HG03108 (cell line): ENCODE data around the gene MORN4.
"Not testable (repeated sequence)": the region's sequence is repeated elsewhere in the genome, so short reads cannot be mapped to it uniquely, and the experiment has no call there.

Source experiments
- ATAC-seq: cut with Tn5 transposase; IDR thresholded peaks from one replicate; pipeline ENCODE4 v1.9.1; 2021; ENCODE audit warnings: moderate library complexity; ENCODE audit not compliant: unreplicated experiment

The MORN4 gene

GRCh38 chr10:97642471-97643159 lies 9.3 kb upstream of the MORN4 start:
- ATAC-seq, result not testable (repeated sequence)

GRCh38 chr10:97640868-97641811 lies 7.8 kb upstream of the MORN4 start:
- peak; percentile 21 for ATAC-seq

DNA sequence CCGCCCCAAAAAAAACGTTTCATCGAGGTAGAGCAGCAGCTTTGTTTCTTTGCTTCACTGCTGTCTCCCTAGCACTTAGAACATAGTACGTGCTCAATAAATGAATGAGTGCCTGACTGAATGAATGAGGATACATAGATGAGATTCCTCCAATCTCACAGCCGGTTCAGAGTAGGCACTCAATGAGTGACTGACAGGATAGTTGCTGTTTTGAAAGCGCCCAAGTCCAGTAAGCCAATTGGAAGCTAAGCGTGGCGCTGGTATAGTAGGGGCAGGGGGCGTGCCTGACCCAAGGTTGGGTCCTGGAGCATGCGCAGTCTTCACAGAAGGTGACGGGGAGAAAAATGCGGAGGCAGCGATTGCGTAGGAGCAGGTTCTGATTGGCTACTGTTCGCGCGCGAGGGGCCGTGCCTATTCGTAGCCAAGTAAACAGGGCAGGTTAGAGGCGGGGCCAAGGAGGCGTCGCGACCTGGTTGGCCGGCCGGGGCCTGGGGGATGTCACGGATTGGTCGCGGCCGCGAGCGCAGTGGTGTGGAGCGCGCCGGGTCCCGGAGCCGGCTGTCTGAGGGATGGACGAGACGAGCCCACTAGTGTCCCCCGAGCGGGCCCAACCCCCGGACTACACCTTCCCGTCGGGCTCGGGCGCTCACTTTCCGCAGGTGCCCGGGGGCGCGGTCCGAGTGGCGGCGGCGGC lies 7.0 kb upstream of the MORN4 start, which contains the start of gene PI4K2A:
Gene PI4K2A, plus strand, starts transcription at position 498 of the 694 bp plus-strand sequence. Its CDS starts 72 bp downstream, at position 570.
- ATAC-seq, result peak; percentile 98

DNA sequence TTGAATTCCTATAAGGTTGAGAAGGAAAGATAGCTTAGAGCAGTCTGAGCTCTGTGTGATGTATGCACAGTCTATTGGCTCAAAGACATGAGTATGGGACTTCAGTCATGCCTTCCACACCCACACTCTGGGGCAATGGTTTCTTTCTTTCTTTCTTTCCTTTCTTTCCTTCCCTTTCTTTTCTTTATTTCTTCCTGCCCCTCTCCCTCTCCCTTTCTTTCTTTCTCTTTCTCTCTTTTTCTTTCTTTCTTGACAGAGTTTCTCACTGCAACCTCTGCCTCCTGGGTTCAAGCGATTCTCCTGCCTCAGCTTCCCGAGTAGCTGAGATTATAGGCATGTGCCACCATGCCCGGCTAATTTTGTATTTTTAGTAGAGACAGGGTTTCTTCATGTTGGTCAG lies 5.8 kb upstream of the MORN4 start:
- not testable (repeated sequence) for ATAC-seq

DNA sequence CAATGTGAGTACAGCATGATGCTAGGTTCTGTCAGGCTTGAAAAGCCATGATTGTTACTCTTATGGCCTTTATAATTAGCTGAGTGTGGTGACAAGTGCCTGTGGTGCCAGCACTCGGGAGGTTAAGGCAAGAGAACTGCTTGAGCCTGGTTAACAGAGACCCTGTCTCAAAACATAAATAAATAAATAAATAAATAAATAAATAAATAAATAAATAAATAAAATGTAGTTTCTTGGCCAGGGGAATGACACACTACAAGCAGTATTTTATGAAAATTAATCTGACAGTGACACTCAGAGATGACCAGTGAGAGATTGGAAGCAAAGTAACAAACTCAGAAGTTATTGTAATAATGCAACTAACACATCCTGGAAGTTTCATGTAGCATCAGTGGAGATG lies 2.3 kb upstream of the MORN4 start:
- ATAC-seq, result no peak

GRCh38 chr10:97633921-97634320 lies 621 bp upstream of the MORN4 start:
- ATAC-seq, result no peak

- ATAC-seq, result no peak
Measured at GRCh38 chr10:97631098-97631497, 2.2 kb downstream of the MORN4 start.

DNA sequence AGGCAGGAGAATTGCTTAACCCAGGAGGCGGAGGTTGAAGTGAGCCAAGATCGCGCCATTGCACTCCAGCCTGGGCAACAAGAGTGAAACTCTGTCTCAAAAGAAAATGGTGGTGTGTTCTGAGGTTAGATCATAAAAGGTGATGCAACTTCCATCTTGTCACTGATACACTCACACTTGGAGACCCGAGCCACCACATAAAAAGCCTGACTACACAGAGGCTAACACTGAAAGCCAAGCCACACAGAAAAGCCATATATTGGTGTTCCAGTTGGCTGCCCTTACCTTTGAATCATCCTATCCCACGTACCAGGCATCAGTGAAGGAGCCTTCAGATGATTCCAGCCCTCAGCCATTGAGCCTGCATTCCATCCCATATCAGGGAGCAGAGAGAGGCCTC lies 4.0 kb downstream of the MORN4 start:
- ATAC-seq, result no peak

- no peak for ATAC-seq
Measured at GRCh38 chr10:97628228-97628627, 5.1 kb downstream of the MORN4 start.

DNA sequence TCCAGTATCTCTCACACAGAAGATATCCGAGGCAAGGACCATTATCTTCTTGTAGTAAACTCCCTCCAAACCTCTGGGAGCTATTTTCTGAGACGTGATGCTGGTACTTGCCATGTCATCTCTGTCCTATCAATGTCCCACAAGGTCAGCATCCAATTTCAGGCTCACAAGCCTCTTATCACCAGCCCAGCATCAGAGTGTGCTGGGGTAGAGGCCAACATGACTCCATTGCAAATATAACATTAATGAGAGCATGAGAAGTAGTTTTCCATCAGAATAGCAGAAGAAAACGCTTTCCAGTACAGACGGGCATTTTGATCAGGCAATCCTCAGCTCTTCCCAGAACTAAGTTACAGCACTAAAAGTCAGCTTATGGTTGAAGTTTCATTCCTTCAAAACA lies 5.6 kb downstream of the MORN4 start:
- ATAC-seq, result no peak

DNA sequence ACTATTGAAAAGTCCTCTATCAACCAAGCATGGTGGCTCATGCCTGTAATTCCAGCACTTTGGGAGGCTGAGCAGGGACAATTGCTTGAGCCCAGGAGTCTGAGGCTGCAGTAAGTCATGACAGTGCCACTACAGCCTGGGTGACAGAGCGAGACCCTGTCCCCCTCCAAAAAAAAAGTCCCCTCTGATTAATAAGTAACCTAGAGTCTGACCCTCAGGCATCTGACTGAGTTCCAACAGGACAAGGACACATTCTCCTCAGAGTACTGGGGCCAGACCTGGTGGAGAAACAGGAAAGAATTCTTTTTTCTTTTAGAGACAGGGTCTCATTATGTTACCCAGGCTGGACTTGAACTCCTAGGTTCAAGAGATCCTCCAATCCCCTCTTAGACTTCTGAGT lies 10.0 kb downstream of the MORN4 start:
- no peak for ATAC-seq

DNA sequence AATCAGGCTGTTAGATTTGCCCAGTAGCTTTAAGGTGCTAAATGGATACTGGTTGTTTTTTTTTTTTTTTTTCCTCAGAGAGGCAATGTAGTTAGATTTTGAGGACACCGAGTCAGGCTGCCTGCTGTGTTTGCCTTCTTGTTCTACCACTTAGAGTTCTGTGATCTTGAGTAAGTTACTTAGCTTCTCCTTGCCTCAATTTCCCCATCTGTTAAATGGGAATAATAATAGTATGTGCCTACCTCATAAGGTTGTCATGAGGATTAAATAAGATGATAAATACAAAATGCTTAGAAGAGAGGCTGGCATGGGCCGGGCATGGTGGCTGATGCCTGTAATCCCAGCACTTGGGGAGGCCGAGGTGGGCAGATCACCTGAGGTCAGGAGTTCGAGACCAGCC lies 14.6 kb downstream of the MORN4 start:
- ATAC-seq, result no peak

DNA sequence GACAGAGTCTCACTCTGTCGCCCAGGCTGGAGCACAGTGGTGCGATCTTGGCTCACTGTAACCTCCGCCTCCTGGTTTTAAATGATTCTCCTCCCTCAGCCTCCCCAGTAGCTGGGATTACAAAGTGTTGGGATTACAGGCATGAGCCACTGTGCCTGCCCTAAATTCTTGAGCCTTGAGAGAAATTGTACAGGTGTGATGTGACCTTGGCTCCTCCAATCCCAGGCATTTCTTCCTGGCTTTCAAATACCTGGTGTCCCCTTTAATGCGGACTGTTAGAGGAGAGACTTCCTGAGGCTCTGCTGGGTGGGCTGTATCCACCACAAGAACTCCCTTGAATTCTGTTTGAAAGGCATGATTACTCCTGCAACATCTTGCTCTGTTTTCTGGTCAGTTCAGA lies 15.0 kb downstream of the MORN4 start:
- ATAC-seq, result no peak

DNA sequence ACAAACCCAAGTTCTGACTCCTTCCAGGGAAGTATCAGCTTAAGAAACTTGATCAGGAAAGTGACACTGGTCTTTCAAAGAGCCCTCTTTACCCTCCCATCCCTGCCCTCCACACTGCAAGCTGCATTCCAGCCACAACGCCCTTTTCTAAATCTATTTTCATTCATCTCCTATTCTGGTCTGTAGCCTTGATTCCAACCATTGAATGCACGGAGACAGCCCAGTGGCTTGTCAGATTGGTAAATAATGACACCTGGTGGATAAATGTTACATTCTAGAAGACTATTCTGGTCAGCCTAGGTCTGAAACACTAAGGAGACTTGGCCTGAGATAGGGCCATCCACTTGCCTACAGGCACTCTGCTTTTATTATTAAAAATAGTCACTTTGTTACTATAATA lies 20.9 kb downstream of the MORN4 start:
- ATAC-seq, result no peak

DNA sequence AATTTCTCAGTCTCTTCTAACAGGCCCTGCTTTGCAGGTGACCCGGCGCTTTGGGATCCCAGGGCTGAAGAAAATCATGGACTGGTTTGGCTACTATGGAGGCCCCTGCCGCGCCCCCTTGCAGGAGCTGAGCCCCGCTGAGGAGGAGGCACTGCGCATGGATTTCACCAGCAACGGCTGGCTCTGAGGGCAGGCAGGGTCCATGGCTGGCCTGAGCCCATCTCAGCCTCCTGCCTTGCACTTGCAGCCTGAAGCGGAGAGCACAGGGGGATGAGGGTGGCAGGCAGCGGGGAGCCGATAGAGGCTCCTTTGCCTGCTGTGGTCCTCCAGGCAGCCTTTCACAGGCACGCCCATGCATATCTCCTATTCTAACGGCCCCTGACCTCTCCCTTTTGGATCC lies 21.8 kb downstream of the MORN4 start:
- no peak for ATAC-seq

- ATAC-seq, result no peak
Measured at GRCh38 chr10:97608991-97609561, 24.2 kb downstream of the MORN4 start.

GRCh38 chr10:97607095-97607636 lies 26.1 kb downstream of the MORN4 start:
- no peak for ATAC-seq

DNA sequence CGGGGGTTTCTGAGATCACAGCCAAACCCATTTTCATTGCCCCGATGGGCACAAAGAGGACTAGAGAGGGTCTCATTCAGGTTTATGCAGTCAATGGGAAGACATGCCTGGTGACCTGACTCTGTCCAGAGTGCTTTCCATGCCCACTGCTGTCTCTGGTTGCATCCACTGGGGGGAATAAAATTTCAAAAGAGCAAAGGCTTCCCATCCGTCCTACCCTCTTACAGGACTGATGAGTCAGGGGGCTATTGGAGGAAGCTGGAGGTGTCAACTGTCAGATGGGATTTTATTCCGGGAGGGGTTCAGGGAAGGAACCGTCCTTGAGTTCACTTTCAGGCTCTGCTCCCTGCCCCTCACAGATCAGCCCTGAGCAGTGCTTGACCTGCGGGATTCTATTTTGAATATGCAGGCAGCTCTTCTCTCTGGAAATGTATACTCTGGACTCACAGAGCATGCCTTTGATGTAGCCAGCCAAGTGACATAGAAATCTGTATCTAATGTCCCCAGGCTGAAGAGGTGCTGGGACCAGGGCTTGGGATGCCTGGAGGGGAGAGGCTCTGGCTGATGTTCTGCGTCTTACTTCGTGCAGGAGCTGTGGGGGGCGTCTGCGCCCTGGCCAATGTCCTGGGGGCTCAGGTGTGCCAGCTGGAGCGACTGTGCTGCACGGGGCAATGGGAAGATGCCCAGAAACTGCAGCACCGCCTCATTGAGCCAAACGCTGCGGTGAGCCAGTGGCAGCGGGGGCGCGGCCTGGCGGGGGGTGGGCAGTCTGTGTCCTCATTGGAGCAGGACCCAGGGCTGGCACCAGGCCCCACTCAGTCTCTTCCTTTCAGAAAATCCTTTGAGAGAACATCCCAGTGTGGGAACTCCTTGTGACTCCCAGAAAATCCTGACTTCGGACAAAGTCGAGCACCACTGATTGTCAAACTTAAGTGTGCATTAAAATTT lies 31.8 kb downstream of the MORN4 start:
- ATAC-seq, result no peak

GRCh38 chr10:97600616-97601015 lies 32.7 kb downstream of the MORN4 start:
- no peak for ATAC-seq

- ATAC-seq, result no peak
Measured at GRCh38 chr10:97599272-97599619, 34.1 kb downstream of the MORN4 start.
